GM12878 (cell line): ENCODE data around the gene PILRB.

Experiments used
- ATF2 ChIP-seq: IDR thresholded peaks from 2 replicates; pipeline ENCODE4 v1.6.1; 2012; ENCODE audit warnings: low read length, inconsistent platforms
- EZH2 ChIP-seq: IDR thresholded peaks from 2 replicates; pipeline ENCODE4 v1.6.1; 2012; ENCODE audit warnings: low read depth, mild to moderate bottlenecking, control low read depth, inconsistent platforms, low read length, borderline replicate concordance; ENCODE audit not compliant: control insufficient read depth
- NBN ChIP-seq: fragments of 450-650 bp; IDR thresholded peaks from 2 replicates; pipeline ENCODE4 v1.6.1; 2016
- NFIC ChIP-seq: IDR thresholded peaks from 2 replicates; pipeline ENCODE4 v1.6.1; 2012; ENCODE audit warnings: low read depth, mild to moderate bottlenecking, inconsistent platforms, low read length, moderate library complexity
- POLR2A ChIP-seq: IDR thresholded peaks from 2 replicates; pipeline ENCODE4 v1.6.1; 2011; ENCODE audit warnings: low read depth, mild to moderate bottlenecking, low read length
- RFX5 ChIP-seq: IDR thresholded peaks from 2 replicates; pipeline ENCODE4 v1.6.1; 2011; ENCODE audit warnings: low read depth, low read length, improper control_type of control experiment
- SMAD1 ChIP-seq: fragments of 450-650 bp; IDR thresholded peaks from 2 replicates; pipeline ENCODE4 v1.6.1; 2018; ENCODE audit warnings: mild to moderate bottlenecking, low read depth; ENCODE audit not compliant: partially characterized antibody
- TF ChIP-seq, protein P1 (sequence below): IDR thresholded peaks from 2 replicates; pipeline ENCODE4 v1.6.1; 2011; ENCODE audit warnings: mild to moderate bottlenecking, low read depth, low read length, moderate library complexity; ENCODE audit not compliant: insufficient replicate concordance

- no peak for TF ChIP-seq POLR2A
- TF ChIP-seq NFIC: no peak
- no peak for TF ChIP-seq SMAD1
- TF ChIP-seq, protein P1, sequence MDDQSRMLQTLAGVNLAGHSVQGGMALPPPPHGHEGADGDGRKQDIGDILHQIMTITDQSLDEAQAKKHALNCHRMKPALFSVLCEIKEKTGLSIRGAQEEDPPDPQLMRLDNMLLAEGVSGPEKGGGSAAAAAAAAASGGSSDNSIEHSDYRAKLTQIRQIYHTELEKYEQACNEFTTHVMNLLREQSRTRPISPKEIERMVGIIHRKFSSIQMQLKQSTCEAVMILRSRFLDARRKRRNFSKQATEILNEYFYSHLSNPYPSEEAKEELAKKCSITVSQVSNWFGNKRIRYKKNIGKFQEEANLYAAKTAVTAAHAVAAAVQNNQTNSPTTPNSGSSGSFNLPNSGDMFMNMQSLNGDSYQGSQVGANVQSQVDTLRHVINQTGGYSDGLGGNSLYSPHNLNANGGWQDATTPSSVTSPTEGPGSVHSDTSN: no peak
- TF ChIP-seq RFX5: no peak
- TF ChIP-seq EZH2: no peak
- no peak for TF ChIP-seq NBN
- no peak for TF ChIP-seq ATF2
These were observed 18.1 kb downstream of the PILRB start for GRCh38 chr7:100376066-100376465.
